Measurements from ENCODE around the gene PPA2.

The PPA2 gene

GRCh38 chr4:105455998-105456397, 17.9 kb downstream of the PPA2 start:
- no peak overlapping the region for H3K4me2 ChIP-seq (ENCODE audit: low read length)
- no peaks in the 10 kb centered on the region for H3K27me3 ChIP-seq (ENCODE audit: insufficient read depth, low read length)
- no peaks in the 10 kb centered on the region; the same call in 1 of the 2 replicates for H4K20me1 ChIP-seq (ENCODE audit: insufficient read depth, low read length)
- no peaks in the 10 kb centered on the region for H3K4me1 ChIP-seq (ENCODE audit: insufficient read depth, low read length, severe bottlenecking)
- H3K36me3 ChIP-seq (ENCODE audit: insufficient read depth, low read length): peaks cover 31% of the 10 kb centered on the region; the same call in 1 of the 2 replicates
- no peak overlapping the region for H2AFZ ChIP-seq (ENCODE audit: low read length)
- no peaks in the 10 kb centered on the region for H3K79me2 ChIP-seq (ENCODE audit: insufficient read depth, low read length)
- no peak overlapping the region for H3K27ac ChIP-seq (ENCODE audit: low read depth, low read length, poor library complexity, severe bottlenecking)
- no peaks in the 10 kb centered on the region for H3K9me3 ChIP-seq (ENCODE audit: low read length)
- no peak overlapping the region for H3K9ac ChIP-seq (ENCODE audit: low read length)
- H3K9me2 ChIP-seq (ENCODE audit: low read depth, low read length): no peaks in the 10 kb centered on the region
- TF ChIP-seq CTCF (IDR thresholded peaks at IDR 0.05; ENCODE audit: low read length) (no peak), EZH2 (IDR thresholded peaks at IDR 0.05; ENCODE audit: borderline replicate concordance, low read length) (no peak)
- no peaks in the 10 kb centered on the region for H3F3A ChIP-seq (ENCODE audit: insufficient read depth, low read length)
- H3K4me3 ChIP-seq (ENCODE audit: low read depth, low read length, poor library complexity, severe bottlenecking): no peak overlapping the region

- Histone ChIP-seq H3K36me3 (ENCODE audit: insufficient read depth, low read length) (peaks cover 34% of the 10 kb centered on the region; the same call in 1 of the 2 replicates), H3K4me1 (ENCODE audit: insufficient read depth, low read length, severe bottlenecking) (no peaks in the 10 kb centered on the region), H3F3A (ENCODE audit: insufficient read depth, low read length) (no peaks in the 10 kb centered on the region), H4K20me1 (ENCODE audit: insufficient read depth, low read length) (no peaks in the 10 kb centered on the region; the same call in 1 of the 2 replicates), H3K27ac (ENCODE audit: low read depth, low read length, poor library complexity, severe bottlenecking) (no peak overlapping the region), H3K4me3 (ENCODE audit: low read depth, low read length, poor library complexity, severe bottlenecking) (no peak overlapping the region), H3K9me3 (ENCODE audit: low read length) (no peaks in the 10 kb centered on the region), H3K9me2 (ENCODE audit: low read depth, low read length) (no peaks in the 10 kb centered on the region), H2AFZ (ENCODE audit: low read length) (no peak overlapping the region), H3K4me2 (ENCODE audit: low read length) (no peak overlapping the region), H3K27me3 (ENCODE audit: insufficient read depth, low read length) (no peaks in the 10 kb centered on the region), H3K79me2 (ENCODE audit: insufficient read depth, low read length) (no peaks in the 10 kb centered on the region), H3K9ac (ENCODE audit: low read length) (no peak overlapping the region)
- no peak for TF ChIP-seq EZH2 (IDR thresholded peaks at IDR 0.05; ENCODE audit: borderline replicate concordance, low read length)
- TF ChIP-seq CTCF (IDR thresholded peaks at IDR 0.05; ENCODE audit: low read length): no peak
These were observed 18.7 kb downstream of the PPA2 start for GRCh38 chr4:105455182-105455581.

GRCh38 chr4:105453550-105454205, 20.2 kb downstream of the PPA2 start:
- H3K79me2 ChIP-seq (ENCODE audit: insufficient read depth, low read length): no peaks in the 10 kb centered on the region
- no peak overlapping the region for H2AFZ ChIP-seq (ENCODE audit: low read length)
- no peak overlapping the region for H3K4me2 ChIP-seq (ENCODE audit: low read length)
- no peak overlapping the region for H3K27ac ChIP-seq (ENCODE audit: low read depth, low read length, poor library complexity, severe bottlenecking)
- H3K36me3 ChIP-seq (ENCODE audit: insufficient read depth, low read length): peaks cover 34% of the 10 kb centered on the region
- H3K27me3 ChIP-seq (ENCODE audit: insufficient read depth, low read length): no peaks in the 10 kb centered on the region
- TF ChIP-seq CTCF (IDR thresholded peaks at IDR 0.05; ENCODE audit: low read length) (no peak), EZH2 (IDR thresholded peaks at IDR 0.05; ENCODE audit: borderline replicate concordance, low read length) (no peak)
- H3K9me2 ChIP-seq (ENCODE audit: low read depth, low read length): no peaks in the 10 kb centered on the region
- H3F3A ChIP-seq (ENCODE audit: insufficient read depth, low read length): no peaks in the 10 kb centered on the region
- no peak overlapping the region for H3K9ac ChIP-seq (ENCODE audit: low read length)
- no peaks in the 10 kb centered on the region; the same call in 1 of the 2 replicates for H4K20me1 ChIP-seq (ENCODE audit: insufficient read depth, low read length)
- H3K4me3 ChIP-seq (ENCODE audit: low read depth, low read length, poor library complexity, severe bottlenecking): no peak overlapping the region
- H3K4me1 ChIP-seq (ENCODE audit: insufficient read depth, low read length, severe bottlenecking): no peaks in the 10 kb centered on the region
- H3K9me3 ChIP-seq (ENCODE audit: low read length): no peaks in the 10 kb centered on the region

Data from OCI-LY1 (cell line).